NOMO-1 (cell line): Measurements from ENCODE around the gene CSNK2A1.

Source experiments
- DNase-seq, 2 experiments: peaks; one replicate each; lab custom pipeline; 2025; ENCODE audit not compliant: unreplicated experiment in 2 of 2; lab: John Stamatoyannopoulos, UW

CSNK2A1 gene

GRCh38 chr20:433300-433975 is 110.2 kb downstream of the CSNK2A1 start:
- no peak for DNase-seq

- DNase-seq: no peak
Observed at GRCh38 chr20:432677-433299, 110.8 kb downstream of the CSNK2A1 start.

GRCh38 chr20:432208-432607 is 111.4 kb downstream of the CSNK2A1 start:
- DNase-seq: no peak

GRCh38 chr20:431012-431904 is 112.3 kb downstream of the CSNK2A1 start:
- peak; percentile 8 to 55 for DNase-seq

- DNase-seq: no peak
Observed at GRCh38 chr20:430091-430999, 113.2 kb downstream of the CSNK2A1 start.

- no peak for DNase-seq
Observed at GRCh38 chr20:428658-429200, 114.9 kb downstream of the CSNK2A1 start.

- no peak for DNase-seq
Observed at GRCh38 chr20:427849-428657, 115.5 kb downstream of the CSNK2A1 start.

- DNase-seq: no peak
Observed at GRCh38 chr20:427401-427800, 116.2 kb downstream of the CSNK2A1 start.

GRCh38 chr20:426566-426965 is 117.0 kb downstream of the CSNK2A1 start:
- DNase-seq: no peak
